Epithelial cell of proximal tubule (primary cell): ENCODE results near the gene OR51B4. TPM values are rescaled to one million over a fixed set of nuclear protein-coding genes. Genes with fewer than 3 reads are reported as not detected.
"Not testable (repeated sequence)": the region's sequence is repeated elsewhere in the genome, so short reads cannot be mapped to it uniquely, and the experiment has no call there.

ENCODE experiments used
- DNase-seq: peaks from one replicate; pipeline ENCODE4 v3.0.0-alpha.2; 2011; ENCODE audit warnings: low read depth
- H3K4me3 ChIP-seq: 2 replicates; pipeline ENCODE4 v1.5.1; 2011; ENCODE audit warnings: low read depth, mild to moderate bottlenecking, low read length
- CTCF ChIP-seq: conservative IDR thresholded peaks from 2 replicates; pipeline ENCODE4 v1.5.1; 2012; ENCODE audit warnings: low read depth, mild to moderate bottlenecking, low read length
- total RNA-seq: library from RNA; depleted of rRNA; stranded (reverse); fragments of >200 nt; gene quantifications from 2 replicates; pipeline ENCODE4 v1.2.3, GENCODE V29; 2015

Gene OR51B4
- total RNA-seq, 1 donor from 2014 or later: not detected

GRCh38 chr11:5257296-5257695 is 44.5 kb downstream of the OR51B4 start:
- no peak for DNase-seq
- H3K4me3 ChIP-seq: no peak overlapping the region
- TF ChIP-seq CTCF: no peak

GRCh38 chr11:5254646-5255413 is 46.9 kb downstream of the OR51B4 start, which contains the start of gene HBG2:
Gene HBG2 (minus strand): TSS chr11:5254781. CDS start chr11:5254728, 53 bp downstream.
- not testable (repeated sequence) for DNase-seq, H3K4me3 ChIP-seq

DNA sequence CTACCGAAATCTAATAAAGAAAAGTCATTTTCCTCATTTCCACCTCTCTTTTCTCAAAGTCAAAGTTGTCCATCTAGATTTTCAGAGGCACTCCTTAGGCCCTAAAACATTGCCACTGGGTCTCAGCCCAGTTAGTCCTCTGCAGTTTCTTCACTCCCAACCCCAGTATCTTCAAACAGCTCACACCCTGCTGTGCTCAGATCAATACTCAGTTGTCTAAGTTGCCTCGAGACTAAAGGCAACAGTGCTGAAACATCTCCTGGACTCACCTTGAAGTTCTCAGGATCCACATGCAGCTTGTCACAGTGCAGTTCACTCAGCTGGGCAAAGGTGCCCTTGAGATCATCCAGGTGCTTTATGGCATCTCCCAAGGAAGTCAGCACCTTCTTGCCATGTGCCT is 47.7 kb downstream of the OR51B4 start:
- not testable (repeated sequence) for DNase-seq, H3K4me3 ChIP-seq

GRCh38 chr11:5253440-5253839 is 48.3 kb downstream of the OR51B4 start:
- not testable (repeated sequence) for DNase-seq, H3K4me3 ChIP-seq

DNA sequence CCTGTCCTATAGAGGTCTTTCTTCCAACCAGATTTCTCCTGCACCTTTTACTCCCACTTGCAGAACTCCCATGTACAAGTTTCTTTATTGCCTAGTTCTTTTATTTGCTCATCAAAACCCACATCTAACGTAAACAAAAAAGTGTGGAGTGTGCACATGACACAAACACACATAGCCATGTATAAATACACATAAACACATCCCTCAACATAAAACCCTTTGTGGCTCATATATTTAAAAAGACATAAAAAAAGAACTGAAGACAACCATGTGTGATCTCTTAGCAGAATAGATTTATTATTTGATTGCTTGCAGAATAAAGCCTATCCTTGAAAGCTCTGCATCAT is 48.9 kb downstream of the OR51B4 start:
- DNase-seq: no peak
- no peak for TF ChIP-seq CTCF
- H3K4me3 ChIP-seq: no peak overlapping the region

DNA sequence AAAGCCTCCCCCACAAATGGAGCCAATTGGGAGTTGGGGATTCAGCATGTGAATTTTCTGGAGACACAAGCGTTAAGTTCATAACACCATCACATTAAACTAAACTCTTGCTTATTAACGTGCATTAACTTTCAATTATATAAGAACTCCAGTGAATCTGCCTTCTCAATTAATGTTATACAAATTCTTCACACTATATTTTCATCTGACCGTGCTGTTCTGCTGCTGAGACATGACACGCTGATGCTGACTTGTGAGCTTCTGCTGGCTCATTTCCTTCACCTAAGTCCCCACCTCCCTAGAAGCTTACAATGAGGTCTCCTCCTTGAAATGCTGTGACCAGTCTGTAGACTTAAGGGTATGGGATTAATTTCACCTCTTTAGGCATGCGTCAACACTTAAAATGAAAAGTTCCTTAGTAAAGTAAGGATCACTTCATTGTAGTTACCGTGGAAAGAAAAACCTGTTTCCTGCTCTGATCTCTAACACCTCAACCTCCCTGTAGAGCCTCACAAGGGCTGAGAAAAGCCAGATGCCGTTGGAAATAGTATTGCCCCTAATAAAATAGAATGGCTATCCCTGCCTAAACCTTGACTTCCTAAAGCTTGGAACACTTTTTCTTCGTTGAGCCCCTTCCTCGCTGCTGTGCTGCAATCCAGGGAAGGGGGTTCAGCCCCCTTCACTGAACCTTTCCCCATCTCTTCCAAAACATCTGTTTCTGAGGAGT is 49.4 kb downstream of the OR51B4 start:
- no peak for TF ChIP-seq CTCF
- H3K4me3 ChIP-seq: no peak overlapping the region

GRCh38 chr11:5251746-5252145 is 50.0 kb downstream of the OR51B4 start:
- no peak for TF ChIP-seq CTCF
- no peak for DNase-seq
- H3K4me3 ChIP-seq: no peak overlapping the region

More for the DNA sequence above, 49.4 kb downstream of the OR51B4 start:
- no peak for DNase-seq

Other genes with a start within 250 kb of the OR51B4 start
- gene OR52E2, start 242.3 kb downstream of the OR51B4 start, total RNA-seq: not detected in 2 replicates
- gene OR52E1, start 232.4 kb downstream of the OR51B4 start, total RNA-seq: not detected in 2 replicates
- gene OR52A5, start 163.6 kb downstream of the OR51B4 start, total RNA-seq: not detected in 2 replicates
- not detected in 2 replicates for gene OR52A1, start 147.2 kb downstream of the OR51B4 start, total RNA-seq
- gene OR51V1, start 101.3 kb downstream of the OR51B4 start, total RNA-seq: not detected in 2 replicates
- gene HBB, start 74.9 kb downstream of the OR51B4 start, total RNA-seq: not detected in 2 replicates
- not detected in 2 replicates for gene HBD, start 67.5 kb downstream of the OR51B4 start, total RNA-seq
- gene HBG1, start 52.1 kb downstream of the OR51B4 start, total RNA-seq: not detected in 2 replicates
- gene HBG2, start 47.2 kb downstream of the OR51B4 start, total RNA-seq: not detected in 2 replicates
- not detected in 2 replicates for gene HBE1, start 32.0 kb downstream of the OR51B4 start, total RNA-seq
- gene OR51B2, start 22.4 kb upstream of the OR51B4 start, total RNA-seq: not detected in 2 replicates
- gene OR51B5, start 41.6 kb upstream of the OR51B4 start, total RNA-seq: not detected in 2 replicates
- not detected in 2 replicates for gene OR51B6, start 49.6 kb upstream of the OR51B4 start, total RNA-seq
- not detected in 2 replicates for gene OR51M1, start 81.9 kb upstream of the OR51B4 start, total RNA-seq
- gene OR51Q1, start 120.2 kb upstream of the OR51B4 start, total RNA-seq: not detected in 2 replicates
- not detected in 2 replicates for gene OR51I1, start 139.6 kb upstream of the OR51B4 start, total RNA-seq
- gene OR51I2, start 147.4 kb upstream of the OR51B4 start, total RNA-seq: not detected in 2 replicates
- not detected in 2 replicates for gene OR52D1, start 186.7 kb upstream of the OR51B4 start, total RNA-seq
- gene UBQLN3, start 208.0 kb upstream of the OR51B4 start, total RNA-seq: not detected in 2 replicates
- gene UBQLNL, start 214.8 kb upstream of the OR51B4 start, total RNA-seq: 0.06 TPM in 1 of 2 replicates, not detected in the other
- gene OR52H1, start 246.6 kb upstream of the OR51B4 start, total RNA-seq: not detected in 2 replicates